Loucy (cell line): Measurements from ENCODE around the gene SUPT3H.

ENCODE experiments used
- H2AFZ ChIP-seq: fragments of 200-600 bp; sonication (generic); 2 replicates; pipeline ENCODE4 v1.6.0; 2016; ENCODE audit warnings: antibody characterized with exemption, mild to moderate bottlenecking, low read length, moderate library complexity
- H3F3A ChIP-seq: fragments of 200-600 bp; 2 replicates; pipeline ENCODE4 v1.6.0; 2016; ENCODE audit warnings: antibody characterized with exemption, low read depth, mild to moderate bottlenecking
- H3K27me3 ChIP-seq: fragments of 200-600 bp; sonication (generic); 2 replicates; pipeline ENCODE4 v1.6.1; 2014; ENCODE audit warnings: low read length, mild to moderate bottlenecking; ENCODE audit not compliant: insufficient read depth, poor library complexity, severe bottlenecking
- H3K36me3 ChIP-seq: fragments of 200-600 bp; sonication (generic); 2 replicates; pipeline ENCODE4 v1.6.1; 2016; ENCODE audit warnings: low read length; ENCODE audit not compliant: insufficient read depth
- H3K4me1 ChIP-seq: fragments of 200-600 bp; sonication (generic); 2 replicates; pipeline ENCODE4 v1.5.1; 2014; ENCODE audit warnings: low read length, mild to moderate bottlenecking; ENCODE audit not compliant: insufficient read depth, poor library complexity, severe bottlenecking
- H3K4me2 ChIP-seq: fragments of 200-600 bp; sonication (generic); 2 replicates; pipeline ENCODE4 v1.6.0; 2014; ENCODE audit warnings: antibody characterized with exemption, low read length, low read depth, mild to moderate bottlenecking; ENCODE audit not compliant: poor library complexity, severe bottlenecking
- H3K4me3 ChIP-seq: fragments of 200-600 bp; sonication (generic); 2 replicates; pipeline ENCODE4 v1.5.1; 2014; ENCODE audit warnings: low read length, mild to moderate bottlenecking, mixed read lengths; ENCODE audit not compliant: poor library complexity, severe bottlenecking
- H3K79me2 ChIP-seq: fragments of 200-600 bp; sonication (generic); 2 replicates; pipeline ENCODE4 v1.6.1; 2014; ENCODE audit warnings: low read length; ENCODE audit not compliant: insufficient read depth
- H3K9ac ChIP-seq: fragments of 200-600 bp; sonication (generic); 2 replicates; pipeline ENCODE4 v1.6.0; 2014; ENCODE audit warnings: mild to moderate bottlenecking, low read depth, low read length, moderate library complexity; ENCODE audit not compliant: poor library complexity, severe bottlenecking
- H3K9me2 ChIP-seq: fragments of 200-600 bp; sonication (generic); replicated peaks from 2 replicates; pipeline ENCODE4 v1.6.1; 2016; ENCODE audit warnings: low read depth, low read length, mixed read lengths
- H3K9me3 ChIP-seq: fragments of 200-600 bp; sonication (generic); 2 replicates; pipeline ENCODE4 v1.6.1; 2014; ENCODE audit warnings: mild to moderate bottlenecking, antibody characterized with exemption, low read length, low read depth; ENCODE audit not compliant: insufficient read depth
- H4K20me1 ChIP-seq: fragments of 200-600 bp; sonication (generic); 2 replicates; pipeline ENCODE4 v1.6.0; 2014; ENCODE audit warnings: antibody characterized with exemption, low read length, mild to moderate bottlenecking; ENCODE audit not compliant: insufficient read depth, poor library complexity, severe bottlenecking
- CTCF ChIP-seq: fragments of 200-600 bp; sonication (generic); conservative IDR thresholded peaks from 2 replicates; pipeline ENCODE4 v1.5.1; 2014; ENCODE audit warnings: mild to moderate bottlenecking, antibody characterized with exemption, low read length
- EZH2phosphoT487 ChIP-seq: fragments of 200-600 bp; IDR thresholded peaks from 2 replicates; pipeline ENCODE4 v1.6.1; 2018; ENCODE audit warnings: antibody characterized with exemption, mild to moderate bottlenecking, moderate library complexity, borderline replicate concordance

Gene SUPT3H

GRCh38 chr6:45254253-45254652, 123.5 kb downstream of the SUPT3H start:
- no peak for TF ChIP-seq EZH2phosphoT487
- H3K4me1 ChIP-seq: peaks cover 3% of the 10 kb centered on the region
- H3K9me2 ChIP-seq: no peaks in the 10 kb centered on the region
- no peaks in the 10 kb centered on the region for H3K9me3 ChIP-seq
- H4K20me1 ChIP-seq: no peaks in the 10 kb centered on the region
- H3K79me2 ChIP-seq: no peaks in the 10 kb centered on the region
- no peak overlapping the region for H3K4me3 ChIP-seq
- no peak overlapping the region for H3K4me2 ChIP-seq
- H3F3A ChIP-seq: no peaks in the 10 kb centered on the region
- no peak overlapping the region for H3K9ac ChIP-seq
- no peak overlapping the region for H2AFZ ChIP-seq
- H3K36me3 ChIP-seq: no peaks in the 10 kb centered on the region
- no peaks in the 10 kb centered on the region for H3K27me3 ChIP-seq

GRCh38 chr6:45253453-45253852, 124.3 kb downstream of the SUPT3H start:
- Histone ChIP-seq H3K79me2 (no peaks in the 10 kb centered on the region), H4K20me1 (no peaks in the 10 kb centered on the region), H2AFZ (no peak overlapping the region), H3K4me3 (no peak overlapping the region), H3K36me3 (no peaks in the 10 kb centered on the region), H3F3A (no peaks in the 10 kb centered on the region), H3K9me2 (no peaks in the 10 kb centered on the region), H3K9me3 (no peaks in the 10 kb centered on the region), H3K4me2 (no peak overlapping the region), H3K9ac (no peak overlapping the region), H3K4me1 (peaks cover 3% of the 10 kb centered on the region), H3K27me3 (no peaks in the 10 kb centered on the region)
- TF ChIP-seq EZH2phosphoT487: no peak
- TF ChIP-seq CTCF: no peak

- Histone ChIP-seq H3K79me2 (no peaks in the 10 kb centered on the region), H3K4me1 (peaks cover 3% of the 10 kb centered on the region), H3K36me3 (peaks cover 3% of the 10 kb centered on the region; the same call in 1 of the 2 replicates), H3K9me2 (no peaks in the 10 kb centered on the region), H3K9me3 (peaks cover 20% of the 10 kb centered on the region; the same call in 1 of the 2 replicates), H3K27me3 (no peaks in the 10 kb centered on the region), H3K4me3 (no peak overlapping the region), H2AFZ (no peak overlapping the region), H3K4me2 (no peak overlapping the region), H3K9ac (no peak overlapping the region), H4K20me1 (no peaks in the 10 kb centered on the region), H3F3A (no peaks in the 10 kb centered on the region)
- TF ChIP-seq CTCF (no peak), EZH2phosphoT487 (no peak)
Observed at GRCh38 chr6:45231660-45232059, 146.1 kb downstream of the SUPT3H start.

GRCh38 chr6:45229416-45229815, 148.3 kb downstream of the SUPT3H start:
- no peaks in the 10 kb centered on the region for H4K20me1 ChIP-seq
- TF ChIP-seq CTCF: no peak
- no peak for TF ChIP-seq EZH2phosphoT487

More at GRCh38 chr6:45229416-45229815, 148.3 kb downstream of the SUPT3H start:
- H2AFZ ChIP-seq: no peak overlapping the region
- H3K9me3 ChIP-seq: peaks cover 20% of the 10 kb centered on the region; the same call in 1 of the 2 replicates
- H3K27me3 ChIP-seq: no peaks in the 10 kb centered on the region
- H3K4me3 ChIP-seq: no peak overlapping the region
- no peaks in the 10 kb centered on the region for H3K9me2 ChIP-seq
- no peaks in the 10 kb centered on the region for H3F3A ChIP-seq
- H3K4me2 ChIP-seq: no peak overlapping the region
- no peaks in the 10 kb centered on the region for H3K79me2 ChIP-seq
- no peaks in the 10 kb centered on the region for H3K4me1 ChIP-seq
- peaks cover 3% of the 10 kb centered on the region; the same call in 1 of the 2 replicates for H3K36me3 ChIP-seq
- H3K9ac ChIP-seq: no peak overlapping the region
